GM12878 (cell line): ENCODE data around the gene PBRM1. TPM values are rescaled to one million over a fixed set of nuclear protein-coding genes. Genes with fewer than 3 reads are reported as not detected.

Experiments
- ATAC-seq: fragments of 200-7000 bp; cut with Tn5 transposase; 3 replicates; pipeline ENCODE4 v1.9.1; 2020; ENCODE audit warnings: mild to moderate bottlenecking, moderate library complexity
- BruUV-seq: library from RNA; stranded (reverse); fragments of 400-500 nt; replicated peaks from 2 replicates; lab custom pipeline; 2021; lab: Mats Ljungman, UMichigan
- CTCF ChIA-PET: fragments of 300-600 bp; sonication (Branson Sonifier 250); formaldehyde crosslinking; extraction: SDS; loops from one replicate; lab custom pipeline; 2021; ENCODE audit warnings: inconsistent platforms; lab: Yijun Ruan, JAX
- POLR2A ChIA-PET: fragments of 350-600 bp; formaldehyde crosslinking; extraction: SDS; loops from one replicate; lab custom pipeline; 2021; ENCODE audit warnings: inconsistent platforms; lab: Charles Lee
- RAD21 ChIA-PET: fragments of 300-600 bp; sonication (Branson Sonifier 250); formaldehyde crosslinking; loops from one replicate; lab custom pipeline; 2023; ENCODE audit warnings: antibody characterized with exemption; ENCODE audit not compliant: unreplicated experiment; lab: Charles Lee
- SMC1A ChIA-PET: fragments of 300-600 bp; sonication (Branson Sonifier 250); formaldehyde crosslinking; loops from one replicate; lab custom pipeline; 2023; ENCODE audit not compliant: unreplicated experiment, uncharacterized antibody; lab: Charles Lee
- DNase-seq: peaks from one replicate; pipeline ENCODE4 v3.0.0-alpha.2; 2011; ENCODE audit warnings: low read depth, low spot score
- FAIRE-seq: peaks from 3 replicates; lab custom pipeline; 2011; peaks lifted over from hg19 to GRCh38; lab: Jason Lieb, UNC
- H2AFZ ChIP-seq: 2 replicates; pipeline ENCODE4 v1.6.0; 2011; ENCODE audit warnings: low read depth, low read length, control low read depth; ENCODE audit not compliant: control insufficient read depth
- H3K27ac ChIP-seq: 2 replicates; pipeline ENCODE4 v1.5.1; 2011; ENCODE audit warnings: control low read depth; ENCODE audit not compliant: control insufficient read depth, insufficient read depth
- H3K27me3 ChIP-seq, 2 experiments: replicated peaks in 1 of 2; 2 replicates each; pipeline versions ENCODE4 v1.6.0 to v1.6.1; 2011; ENCODE audit warnings: low read length in 1 of 2; ENCODE audit not compliant: control insufficient read depth in 2 of 2, insufficient read depth in 2 of 2
- H3K36me3 ChIP-seq, 2 experiments: 2 replicates each; pipeline ENCODE4 v1.5.1; 2011; ENCODE audit warnings: low read length in 1 of 2; ENCODE audit not compliant: control insufficient read depth in 2 of 2, insufficient read depth in 2 of 2
- H3K4me1 ChIP-seq: 2 replicates; pipeline ENCODE4 v1.6.1; 2011; ENCODE audit warnings: mild to moderate bottlenecking, low read length, moderate library complexity, mixed read lengths; ENCODE audit not compliant: control insufficient read depth, insufficient read depth
- H3K4me2 ChIP-seq: 2 replicates; pipeline ENCODE4 v1.6.0; 2011; ENCODE audit warnings: control low read depth; ENCODE audit not compliant: control insufficient read depth, insufficient read depth
- H3K4me3 ChIP-seq: fragments of 200-600 bp; sonication (generic); 2 replicates; pipeline ENCODE4 v1.5.1; 2016
- H3K79me2 ChIP-seq: 2 replicates; pipeline ENCODE4 v1.6.0; 2011; ENCODE audit warnings: low read length; ENCODE audit not compliant: control insufficient read depth, insufficient read depth
- H3K9ac ChIP-seq: 2 replicates; pipeline ENCODE4 v1.8.0; 2011; ENCODE audit warnings: low read length, control low read depth, mixed read lengths; ENCODE audit not compliant: control insufficient read depth, insufficient read depth
- H3K9me3 ChIP-seq: replicated peaks from 3 replicates; pipeline ENCODE4 v1.5.1; 2011; ENCODE audit warnings: mild to moderate bottlenecking, low read length; ENCODE audit not compliant: control insufficient read depth, insufficient read depth
- H4K20me1 ChIP-seq: 2 replicates; pipeline ENCODE4 v1.6.0; 2011; ENCODE audit not compliant: control insufficient read depth, insufficient read depth
- IKZF2 ChIP-seq, 2 experiments: fragments of 450-650 bp; IDR thresholded peaks; 2 replicates each; pipeline ENCODE4 v1.6.1; 2017; ENCODE audit warnings: mild to moderate bottlenecking in 2 of 2, moderate library complexity in 2 of 2
- MTA2 ChIP-seq: fragments of 450-650 bp; IDR thresholded peaks from 2 replicates; pipeline ENCODE4 v1.6.1; 2016; ENCODE audit warnings: low read depth, mild to moderate bottlenecking, moderate library complexity
- PAX8 ChIP-seq: fragments of 450-650 bp; IDR thresholded peaks from 2 replicates; pipeline ENCODE4 v1.6.1; 2017; ENCODE audit warnings: mild to moderate bottlenecking, moderate library complexity
- POU2F2 ChIP-seq: IDR thresholded peaks from 3 replicates; pipeline ENCODE4 v1.6.1; 2011; ENCODE audit warnings: low read depth, mild to moderate bottlenecking, low read length, borderline replicate concordance
- SKIL ChIP-seq: fragments of 450-650 bp; IDR thresholded peaks from 2 replicates; pipeline ENCODE4 v1.6.1; 2017; ENCODE audit warnings: mild to moderate bottlenecking, low read depth, inconsistent platforms; ENCODE audit not compliant: poor library complexity, severe bottlenecking
- SMAD5 ChIP-seq: IDR thresholded peaks from 2 replicates; pipeline ENCODE4 v1.6.1; 2016; ENCODE audit warnings: antibody characterized with exemption, low read depth
- SREBF2 ChIP-seq: IDR thresholded peaks from 2 replicates; pipeline ENCODE4 v1.6.1; 2012; ENCODE audit warnings: mild to moderate bottlenecking, low read length
- WGBS: methylation state at CpG from one replicate; pipeline ENCODE4 v1.1.6; 2016; ENCODE audit warnings: low lambda C conversion rate; ENCODE audit not compliant: insufficient replicate concordance, insufficient coverage; ENCODE audit errors: missing lambda C conversion rate; 5-methylcytosine and 5-hydroxymethylcytosine counted together
- in situ Hi-C: fragments of 300-500 bp; cut with MboI; formaldehyde crosslinking; loops from 9 replicates; pipeline ENCODE4 v1.14.3; 2018; ENCODE audit warnings: mixed read lengths
- intact Hi-C: fragments of 100-400 bp; cut with micrococcal nuclease; formaldehyde crosslinking; loops from one replicate; pipeline ENCODE4 v1.14.2; 2022; ENCODE audit not compliant: unreplicated experiment
- polyA plus RNA-seq, 11 experiments: library from polyadenylated mRNA; depleted of rRNA in 4 of 11; unstranded in 6 of 11; stranded (reverse) in 5 of 11; fragments of >200 nt; fragmentation: Nextera tagmentation in 4 of 11; fragmentation: Illumina TruSeq in 1 of 11; extraction: Ambion mirVana in 4 of 11; extraction: Trizol in 1 of 11; gene quantifications; 1 replicate in 1 of 11; 2 replicates in 10 of 11; pipeline versions ENCODE4 v1.2.1 to v1.2.3, GENCODE V29; 2011 to 2016; ENCODE audit warnings: inconsistent platforms in 2 of 11, missing spikeins in 2 of 11, low read depth in 1 of 11
- total RNA-seq, 4 experiments: library from RNA; depleted of rRNA in 3 of 4; stranded (reverse); fragments of >200 nt in 3 of 4; fragmentation: Illumina TruSeq in 1 of 4; extraction: Trizol in 1 of 4; gene quantifications; 2 replicates each; pipeline versions ENCODE4 v1.2.1 to v1.2.3, GENCODE V29; 2013 to 2021
- TF ChIP-seq, protein P1 (sequence below): IDR thresholded peaks from 2 replicates; pipeline ENCODE4 v1.6.1; 2011; ENCODE audit warnings: low read depth, low read length, improper control_type of control experiment, borderline replicate concordance

Gene PBRM1
- total and polyA plus RNA-seq, 10 of the 15 experiments (the other 5 are each of a cell fraction or from before 2014, with no cell fraction given) = 8.9 to 88.9 (median 39.3) TPM

DNA sequence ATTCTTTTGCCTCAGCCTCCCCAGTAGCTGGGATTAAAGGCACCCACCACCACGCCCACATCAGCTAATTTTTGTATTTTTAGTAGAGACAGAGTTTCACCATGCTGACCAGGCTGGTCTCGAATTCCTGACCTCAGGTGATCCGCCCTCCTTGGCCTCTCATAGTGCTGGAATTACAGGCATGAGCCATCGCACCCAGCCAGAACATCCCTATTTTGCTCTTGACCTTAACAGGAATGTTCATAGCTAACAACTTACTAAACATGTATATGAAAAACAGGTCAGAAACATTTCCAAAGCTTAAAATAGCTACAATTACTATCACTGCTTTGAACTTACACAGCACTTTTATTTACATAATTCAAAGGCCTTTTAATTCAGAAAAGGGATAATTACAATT lies 115.6 kb downstream of the PBRM1 start:
- BruUV-seq = no TSS peak

More for the DNA sequence above, 115.6 kb downstream of the PBRM1 start:
- CTCF ChIA-PET = interaction anchor here (0.6 to 0.7 kb wide), 2 partner anchors 58 to 69 kb away, joined by 3 read pairs; no protein-coding TSS in a partner anchor
- no peak for DNase-seq
- POLR2A ChIA-PET = interaction anchor here (1.0 kb wide), 1 partner anchor 32 kb away, joined by 3 read pairs; no protein-coding TSS in a partner anchor
- SMC1A ChIA-PET = interaction anchor here (0.9 to 1.7 kb wide), 5 partner anchors 10 to 231 kb away, joined by 3 to 6 read pairs (median 3); no protein-coding TSS in a partner anchor
- Histone ChIP-seq H3K36me3 (peaks cover 0 to 8% of the 10 kb centered on the region in 2 experiments), H2AFZ (no peak overlapping the region), H4K20me1 (no peaks in the 10 kb centered on the region), H3K79me2 (no peaks in the 10 kb centered on the region), H3K4me1 (no peaks in the 10 kb centered on the region), H3K27ac (no peak overlapping the region), H3K9me3 (no peaks in the 10 kb centered on the region), H3K4me2 (no peak overlapping the region), H3K27me3 (no peaks in the 10 kb centered on the region), H3K4me3 (no peak overlapping the region), H3K9ac (no peak overlapping the region)
- in situ Hi-C loops = no loop called here
- intact Hi-C loops = no loop called here
- 90% methylated on average over 4 of the region's 4 CpGs for WGBS
- RAD21 ChIA-PET = no interaction called here
- TF ChIP-seq, protein P1, sequence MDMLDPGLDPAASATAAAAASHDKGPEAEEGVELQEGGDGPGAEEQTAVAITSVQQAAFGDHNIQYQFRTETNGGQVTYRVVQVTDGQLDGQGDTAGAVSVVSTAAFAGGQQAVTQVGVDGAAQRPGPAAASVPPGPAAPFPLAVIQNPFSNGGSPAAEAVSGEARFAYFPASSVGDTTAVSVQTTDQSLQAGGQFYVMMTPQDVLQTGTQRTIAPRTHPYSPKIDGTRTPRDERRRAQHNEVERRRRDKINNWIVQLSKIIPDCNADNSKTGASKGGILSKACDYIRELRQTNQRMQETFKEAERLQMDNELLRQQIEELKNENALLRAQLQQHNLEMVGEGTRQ = no peak
- TF ChIP-seq MTA2 (no peak), SMAD5 (no peak), PAX8 (no peak), POU2F2 (no peak), IKZF2 (IDR thresholded peaks at IDR 0.05) (no peak), SREBF2 (no peak), SKIL (no peak)
- no peak for FAIRE-seq
- ATAC-seq = no peak
